GM21390 (cell line): ENCODE measurements around the gene SERPINC1.
A peak's percentile ranks its signal among the peaks of the same experiment; 100 is the strongest.
"Not testable (repeated sequence)": the region's sequence is repeated elsewhere in the genome, so short reads cannot be mapped to it uniquely, and the experiment has no call there.

ENCODE experiments used
- ATAC-seq: cut with Tn5 transposase; IDR thresholded peaks from one replicate; pipeline ENCODE4 v1.9.1; 2021; ENCODE audit not compliant: unreplicated experiment

SERPINC1 gene

GRCh38 chr1:173893611-173894010 is 23.5 kb downstream of the SERPINC1 start:
- ATAC-seq = no peak

- no peak for ATAC-seq
Measured at GRCh38 chr1:173889885-173890284, 27.2 kb downstream of the SERPINC1 start.

- ATAC-seq = no peak
Measured at GRCh38 chr1:173888749-173889148, 28.4 kb downstream of the SERPINC1 start.

GRCh38 chr1:173887627-173888026 is 29.5 kb downstream of the SERPINC1 start:
- no peak for ATAC-seq

GRCh38 chr1:173886746-173887611 is 30.1 kb downstream of the SERPINC1 start:
- no peak for ATAC-seq

GRCh38 chr1:173884701-173885100 is 32.4 kb downstream of the SERPINC1 start:
- no peak for ATAC-seq

- not testable (repeated sequence) for ATAC-seq
Measured at GRCh38 chr1:173881117-173881516, 36.0 kb downstream of the SERPINC1 start.

GRCh38 chr1:173878251-173878650 is 38.9 kb downstream of the SERPINC1 start:
- ATAC-seq = no peak

GRCh38 chr1:173876732-173877131 is 40.4 kb downstream of the SERPINC1 start:
- ATAC-seq = no peak

- no peak for ATAC-seq
Measured at GRCh38 chr1:173871500-173871899, 45.6 kb downstream of the SERPINC1 start.

- no peak for ATAC-seq
Measured at GRCh38 chr1:173871091-173871490, 46.0 kb downstream of the SERPINC1 start.

- ATAC-seq = peak; percentile 30
Measured at GRCh38 chr1:173870252-173871075, 46.7 kb downstream of the SERPINC1 start.

- no peak for ATAC-seq
Measured at GRCh38 chr1:173869021-173869359, 48.1 kb downstream of the SERPINC1 start.

GRCh38 chr1:173868266-173869020 is 48.7 kb downstream of the SERPINC1 start, which contains the start of gene ZBTB37:
Gene ZBTB37 (plus strand): TSS chr1:173868380. CDS start chr1:173870226, 1,846 bp downstream.
- ATAC-seq = peak; percentile 58

GRCh38 chr1:173867753-173868265 is 49.3 kb downstream of the SERPINC1 start, which contains the start of gene GAS5:
Gene GAS5 (minus strand): TSS chr1:173867989.
- ATAC-seq = peak; percentile 60

GRCh38 chr1:173867141-173867752 is 49.9 kb downstream of the SERPINC1 start:
- no peak for ATAC-seq

GRCh38 chr1:173866413-173867115 is 50.6 kb downstream of the SERPINC1 start:
- ATAC-seq = no peak

- ATAC-seq = no peak
Measured at GRCh38 chr1:173865468-173866164, 51.5 kb downstream of the SERPINC1 start.

- no peak for ATAC-seq
Measured at GRCh38 chr1:173864179-173864867, 52.8 kb downstream of the SERPINC1 start.
